Activated CD8-positive, alpha-beta T cell treated with anti-CD3 and anti-CD28 coated beads for 36 hours (primary cell): ENCODE data around the gene GPX2. TPM values are rescaled to one million over a fixed set of nuclear protein-coding genes. Genes with fewer than 3 reads are reported as not detected.

Experiments used
- ATAC-seq: fragments of 200-7000 bp; cut with Tn5 transposase; one replicate; pipeline ENCODE4 v1.10.0; 2021; ENCODE audit warnings: mild to moderate bottlenecking, moderate library complexity
- CTCF ChIA-PET: fragments of 350-600 bp; sonication (Branson Sonifier 250); formaldehyde crosslinking; loops from one replicate; lab custom pipeline; 2021; ENCODE audit warnings: antibody characterized with exemption; lab: Charles Lee
- POLR2A ChIA-PET: fragments of 350-600 bp; sonication (Branson Sonifier 250); formaldehyde crosslinking; loops from one replicate; lab custom pipeline; 2021; ENCODE audit warnings: antibody characterized with exemption; lab: Charles Lee
- DNase-seq: peaks from one replicate; pipeline ENCODE4 v3.0.0-alpha.2; 2020
- H3K27ac Mint-ChIP-seq: one replicate; pipeline ENCODE4 v1.8.0; 2021; ENCODE audit warnings: mild to moderate bottlenecking, mixed read lengths
- H3K27me3 Mint-ChIP-seq: one replicate; pipeline ENCODE4 v1.8.0; 2021; ENCODE audit warnings: mixed read lengths
- H3K36me3 Mint-ChIP-seq: one replicate; pipeline ENCODE4 v1.8.0; 2021; ENCODE audit warnings: low read depth, mixed read lengths
- H3K4me1 Mint-ChIP-seq: one replicate; pipeline ENCODE4 v1.8.0; 2021; ENCODE audit warnings: low read depth, mixed read lengths
- H3K4me3 Mint-ChIP-seq: one replicate; pipeline ENCODE4 v1.8.0; 2021; ENCODE audit warnings: mild to moderate bottlenecking, moderate library complexity, mixed read lengths
- H3K9me3 Mint-ChIP-seq: one replicate; pipeline ENCODE4 v1.8.0; 2021; ENCODE audit warnings: mixed read lengths
- CTCF ChIP-seq: fragments of 200-600 bp; IDR thresholded peaks from one replicate; pipeline ENCODE4 v1.8.0; 2022; ENCODE audit warnings: antibody characterized with exemption, mild to moderate bottlenecking
- intact Hi-C: fragments of 100-400 bp; cut with micrococcal nuclease; formaldehyde crosslinking; loops from one replicate; pipeline ENCODE4 v1.10.0; 2022
- total RNA-seq, 2 experiments: library from RNA; stranded (reverse); gene quantifications; one replicate each; pipeline ENCODE4 v1.2.3, GENCODE V29; 2021

GPX2 gene
- total RNA-seq, 2 experiments from 2014 or later: not detected

GRCh38 chr14:64891173-64891838 lies 51.2 kb downstream of the GPX2 start:
- intact Hi-C loops: loop anchor here (5.0 kb wide), 2 partner anchors 69 to 129 kb away; no protein-coding TSS in a partner anchor
- DNase-seq: no peak
- ATAC-seq: no peak
- CTCF ChIA-PET: interaction anchor here (0.8 to 4.7 kb wide), 49 partner anchors 12 to 461 kb away, joined by 3 to 209 read pairs (median 6); partner anchors contain the start of genes CHURC1, FNTB, PLEKHG3 and SPTB
- Mint-ChIP-seq H3K27ac (no peak overlapping the region), H3K4me3 (no peak overlapping the region), H3K27me3 (peaks cover 3% of the 10 kb centered on the region), H3K4me1 (peaks cover 2% of the 10 kb centered on the region), H3K9me3 (no peaks in the 10 kb centered on the region), H3K36me3 (no peaks in the 10 kb centered on the region)
- TF ChIP-seq CTCF: no peak
- POLR2A ChIA-PET: interaction anchor here (0.7 kb wide), 2 partner anchors 63 to 68 kb away, joined by 3 read pairs; no protein-coding TSS in a partner anchor

- no peak overlapping the region for H3K4me3 Mint-ChIP-seq
- H3K9me3 Mint-ChIP-seq: no peaks in the 10 kb centered on the region
- no peak overlapping the region for H3K27ac Mint-ChIP-seq
- ATAC-seq: no peak
- intact Hi-C loops: no loop called here
- H3K4me1 Mint-ChIP-seq: peaks cover 2% of the 10 kb centered on the region
- DNase-seq: no peak
- peaks cover 6% of the 10 kb centered on the region for H3K27me3 Mint-ChIP-seq
- no peak for TF ChIP-seq CTCF
- no peaks in the 10 kb centered on the region for H3K36me3 Mint-ChIP-seq
- CTCF ChIA-PET: interaction anchor here (4.2 to 4.7 kb wide), 2 partner anchors 65 to 88 kb away, joined by 44 to 209 read pairs; no protein-coding TSS in a partner anchor
- POLR2A ChIA-PET: no interaction called here
Observed at GRCh38 chr14:64889352-64889751, 53.2 kb downstream of the GPX2 start.

Other genes with a start within 250 kb of the GPX2 start
- 1 to 10 TPM; 2.7 to 2.8 TPM for gene PLEKHG3, start 238.3 kb downstream of the GPX2 start, total RNA-seq
- gene SPTB, start 62.8 kb downstream of the GPX2 start, total RNA-seq: under 1 TPM; 0.07 to 0.27 TPM
- gene CHURC1, start 28.3 kb downstream of the GPX2 start, total RNA-seq: 10 to 100 TPM; 47.0 to 57.4 TPM
- gene RAB15, start 29.6 kb upstream of the GPX2 start, total RNA-seq: 1 to 10 TPM; 2.1 to 2.3 TPM
- gene FNTB, start 44.1 kb upstream of the GPX2 start, total RNA-seq: 10 to 100 TPM; 18.8 to 23.5 TPM
- 10 to 100 TPM; 92.6 to 92.8 TPM for gene MAX, start 159.8 kb upstream of the GPX2 start, total RNA-seq